NB4 (cell line): Measurements from ENCODE around the gene NAA40.
A peak's percentile ranks its signal among the peaks of the same experiment; 100 is the strongest.

Experiments used
- DNase-seq: peaks from one replicate; pipeline ENCODE4 v3.0.0; 2010; ENCODE audit warnings: low read depth
- H3K4me3 ChIP-seq: one replicate; pipeline ENCODE4 v1.5.1; 2011; ENCODE audit warnings: mild to moderate bottlenecking, low read depth, low read length, moderate library complexity
- CTCF ChIP-seq: IDR thresholded peaks from one replicate; pipeline ENCODE4 v1.5.1; 2012; ENCODE audit warnings: low read depth, low read length
- MAX ChIP-seq: IDR thresholded peaks from 2 replicates; pipeline ENCODE4 v1.6.1; 2011; ENCODE audit warnings: low read depth, low read length
- MYC ChIP-seq: IDR thresholded peaks from 2 replicates; pipeline ENCODE4 v1.6.1; 2011; ENCODE audit warnings: low read depth, low read length
- POLR2A ChIP-seq: IDR thresholded peaks from 2 replicates; pipeline ENCODE4 v1.6.1; 2011; ENCODE audit warnings: mild to moderate bottlenecking; ENCODE audit not compliant: insufficient read length; ENCODE audit errors: extremely low read depth

The NAA40 gene

GRCh38 chr11:63920126-63920938 lies 18.5 kb upstream of the NAA40 start:
- peak overlapping the region; percentile 30 for H3K4me3 ChIP-seq
- no peak for DNase-seq
- TF ChIP-seq POLR2A, result no peak
- TF ChIP-seq MYC, result no peak
- TF ChIP-seq MAX, result no peak
- TF ChIP-seq CTCF, result no peak

GRCh38 chr11:63920939-63921417 lies 17.8 kb upstream of the NAA40 start:
- H3K4me3 ChIP-seq, result no peak overlapping the region
- no peak for TF ChIP-seq MAX

GRCh38 chr11:63922673-63923192 lies 16.1 kb upstream of the NAA40 start:
- no peak for DNase-seq
- TF ChIP-seq POLR2A (no peak), MAX (no peak), MYC (no peak), CTCF (no peak)
- no peak overlapping the region for H3K4me3 ChIP-seq

More at GRCh38 chr11:63920939-63921417, 17.8 kb upstream of the NAA40 start:
- DNase-seq, result no peak

- TF ChIP-seq MAX (no peak), MYC (no peak), CTCF (no peak), POLR2A (no peak)
- no peak for DNase-seq
- H3K4me3 ChIP-seq, result no peak overlapping the region
Observed at GRCh38 chr11:63923319-63923718, 15.5 kb upstream of the NAA40 start.

- no peak for DNase-seq
- no peak for TF ChIP-seq MAX
- no peak for TF ChIP-seq CTCF
- no peak for TF ChIP-seq MYC
- TF ChIP-seq POLR2A, result no peak
- H3K4me3 ChIP-seq, result no peak overlapping the region
Observed at GRCh38 chr11:63929616-63930015, 9.2 kb upstream of the NAA40 start.

GRCh38 chr11:63931045-63931444 lies 7.8 kb upstream of the NAA40 start:
- TF ChIP-seq POLR2A (no peak), MAX (no peak), MYC (no peak), CTCF (no peak)
- no peak overlapping the region for H3K4me3 ChIP-seq

More at GRCh38 chr11:63931045-63931444, 7.8 kb upstream of the NAA40 start:
- DNase-seq, result no peak
